Tibial nerve (tissue), 4 donors: ENCODE measurements around the gene HOXB4. TPM values are rescaled to one million over a fixed set of nuclear protein-coding genes. Genes with fewer than 3 reads are reported as not detected.
A peak's percentile ranks its signal among the peaks of the same experiment; 100 is the strongest.

Experiments used
- DNase-seq, 2 donors: peaks; one replicate each; pipeline ENCODE4 v3.0.0-alpha.2; 2019; ENCODE audit warnings: low spot score in 2 of 2
- H3K27ac ChIP-seq, 4 donors: fragments of 200-600 bp; sonication (generic) in 3 of 4; one replicate each; pipeline ENCODE4 v1.5.1; 2017 to 2019; ENCODE audit warnings: mild to moderate bottlenecking in 1 of 4
- H3K27me3 ChIP-seq, 2 donors: fragments of 200-600 bp; sonication (generic) in 1 of 2; one replicate each; pipeline versions ENCODE4 v1.5.1 to v1.6.0; 2017 to 2019
- H3K36me3 ChIP-seq, 3 donors: fragments of 200-600 bp; sonication (generic); one replicate each; pipeline ENCODE4 v1.5.1; 2018 to 2019
- H3K4me1 ChIP-seq, 4 donors: fragments of 200-600 bp; sonication (generic) in 3 of 4; one replicate each; pipeline ENCODE4 v1.5.1; 2017 to 2019
- H3K4me3 ChIP-seq, 4 donors: fragments of 200-600 bp; sonication (generic) in 3 of 4; one replicate each; pipeline ENCODE4 v1.5.1; 2017 to 2019; ENCODE audit warnings: mild to moderate bottlenecking in 1 of 4, moderate library complexity in 1 of 4
- H3K9me3 ChIP-seq, 4 donors: fragments of 200-600 bp; sonication (generic) in 3 of 4; one replicate each; pipeline ENCODE4 v1.5.1; 2017 to 2019
- EP300 ChIP-seq, 2 donors: sonication (generic); formaldehyde crosslinking; IDR thresholded peaks; one replicate each; pipeline ENCODE4 v1.6.1; 2017; ENCODE audit warnings: antibody characterized with exemption in 2 of 2, mild to moderate bottlenecking in 1 of 2
- POLR2A ChIP-seq, 2 donors: fragments of 450-650 bp; IDR thresholded peaks; one replicate each; pipeline ENCODE4 v1.6.1; 2017; ENCODE audit warnings: antibody characterized with exemption in 2 of 2, mild to moderate bottlenecking in 2 of 2, moderate library complexity in 2 of 2
- WGBS, 2 donors: methylation state at CpG; one replicate each; pipeline ENCODE4 v1.1.5; 2018; 5-methylcytosine and 5-hydroxymethylcytosine counted together
- total RNA-seq, 4 donors: library from RNA; depleted of rRNA; stranded (reverse); fragments of >200 nt; gene quantifications; one replicate each; pipeline ENCODE4 v1.1.0, GENCODE V29; 2016
- TF ChIP-seq, protein P1 (sequence below), 5 experiments: fragments of 200-600 bp in 3 of 5; fragments of 450-650 bp in 2 of 5; sonication (generic) in 3 of 5; IDR thresholded peaks; one replicate each; pipeline ENCODE4 v1.5.1; 2016 to 2019; ENCODE audit warnings: antibody characterized with exemption in 5 of 5, mild to moderate bottlenecking in 3 of 5, moderate library complexity in 2 of 5

Gene HOXB4
- total RNA-seq, 4 donors from 2014 or later = 1.2 to 3.5 (median 2.0) TPM

DNA sequence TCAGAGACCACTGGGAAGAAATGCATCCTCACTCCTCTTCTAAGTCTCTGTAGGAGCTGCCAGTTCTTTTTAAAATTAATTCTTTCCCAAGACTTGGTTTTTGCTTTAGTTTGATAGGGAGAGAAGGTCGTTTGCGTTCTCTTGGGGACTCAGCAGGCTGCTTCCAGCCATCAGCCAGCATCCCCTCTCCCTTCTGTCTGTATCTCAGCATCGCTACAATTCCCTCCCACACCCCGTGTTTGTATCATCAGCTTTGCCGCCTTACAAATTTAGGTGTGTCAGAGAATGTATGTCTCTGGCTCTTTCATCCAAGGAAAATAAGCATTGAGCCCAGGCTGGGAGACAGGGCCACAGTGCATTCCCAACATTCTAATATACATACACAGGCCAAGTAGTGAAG is 21.2 kb upstream of the HOXB4 start:
- DNase-seq = no peak
- Histone ChIP-seq H3K36me3 (no peaks in the 10 kb centered on the region), H3K4me1 (peaks cover 0 to 45% (median 15%) of the 10 kb centered on the region in 4 donors), H3K27ac (no peak overlapping the region), H3K4me3 (no peak overlapping the region), H3K27me3 (peaks cover 0 to 100% of the 10 kb centered on the region in 2 donors), H3K9me3 (peaks cover 0 to 13% (median 0%) of the 10 kb centered on the region in 4 donors)
- WGBS, 2 donors = 61 to 72% methylated on average over 5 of the region's 5 CpGs
- TF ChIP-seq POLR2A (IDR thresholded peaks at IDR 0.05) = no peak
- TF ChIP-seq, protein P1, sequence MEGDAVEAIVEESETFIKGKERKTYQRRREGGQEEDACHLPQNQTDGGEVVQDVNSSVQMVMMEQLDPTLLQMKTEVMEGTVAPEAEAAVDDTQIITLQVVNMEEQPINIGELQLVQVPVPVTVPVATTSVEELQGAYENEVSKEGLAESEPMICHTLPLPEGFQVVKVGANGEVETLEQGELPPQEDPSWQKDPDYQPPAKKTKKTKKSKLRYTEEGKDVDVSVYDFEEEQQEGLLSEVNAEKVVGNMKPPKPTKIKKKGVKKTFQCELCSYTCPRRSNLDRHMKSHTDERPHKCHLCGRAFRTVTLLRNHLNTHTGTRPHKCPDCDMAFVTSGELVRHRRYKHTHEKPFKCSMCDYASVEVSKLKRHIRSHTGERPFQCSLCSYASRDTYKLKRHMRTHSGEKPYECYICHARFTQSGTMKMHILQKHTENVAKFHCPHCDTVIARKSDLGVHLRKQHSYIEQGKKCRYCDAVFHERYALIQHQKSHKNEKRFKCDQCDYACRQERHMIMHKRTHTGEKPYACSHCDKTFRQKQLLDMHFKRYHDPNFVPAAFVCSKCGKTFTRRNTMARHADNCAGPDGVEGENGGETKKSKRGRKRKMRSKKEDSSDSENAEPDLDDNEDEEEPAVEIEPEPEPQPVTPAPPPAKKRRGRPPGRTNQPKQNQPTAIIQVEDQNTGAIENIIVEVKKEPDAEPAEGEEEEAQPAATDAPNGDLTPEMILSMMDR (IDR thresholded peaks at IDR 0.05) = no peak
- TF ChIP-seq EP300 (IDR thresholded peaks at IDR 0.05) = no peak

DNA sequence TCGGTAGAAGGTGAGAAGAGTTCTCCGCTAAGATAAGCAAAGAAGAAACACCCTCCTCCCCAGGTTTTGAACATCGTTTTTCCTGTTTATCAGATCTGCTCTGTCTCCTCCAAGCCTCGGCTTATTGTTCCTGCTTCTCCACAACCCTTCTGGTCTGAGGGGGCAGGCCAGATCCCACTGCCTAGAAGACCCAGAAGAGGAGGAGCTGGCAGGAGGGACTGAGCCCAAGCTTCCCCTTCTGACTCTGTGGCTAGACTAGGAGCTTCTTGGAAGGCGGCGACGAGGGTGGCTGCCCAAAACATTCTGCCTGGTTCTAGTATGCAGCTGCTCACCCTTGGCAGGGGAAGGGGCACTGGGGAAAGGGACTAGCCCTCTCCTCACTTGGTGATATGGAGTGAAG is 20.6 kb upstream of the HOXB4 start:
- Histone ChIP-seq H3K9me3 (peaks cover 0 to 10% (median 0%) of the 10 kb centered on the region in 4 donors), H3K4me1 (peaks cover 0 to 49% (median 17%) of the 10 kb centered on the region in 4 donors), H3K36me3 (no peaks in the 10 kb centered on the region), H3K27me3 (peaks cover 0 to 100% of the 10 kb centered on the region in 2 donors), H3K27ac (peak overlapping the region in 1 of 4 donors; percentile 71), H3K4me3 (no peak overlapping the region)
- TF ChIP-seq EP300 (IDR thresholded peaks at IDR 0.05) = no peak
- TF ChIP-seq POLR2A (IDR thresholded peaks at IDR 0.05) = no peak
- no peak for DNase-seq
- 35 to 56% methylated on average over 7 of the region's 7 CpGs for WGBS, 2 donors

DNA sequence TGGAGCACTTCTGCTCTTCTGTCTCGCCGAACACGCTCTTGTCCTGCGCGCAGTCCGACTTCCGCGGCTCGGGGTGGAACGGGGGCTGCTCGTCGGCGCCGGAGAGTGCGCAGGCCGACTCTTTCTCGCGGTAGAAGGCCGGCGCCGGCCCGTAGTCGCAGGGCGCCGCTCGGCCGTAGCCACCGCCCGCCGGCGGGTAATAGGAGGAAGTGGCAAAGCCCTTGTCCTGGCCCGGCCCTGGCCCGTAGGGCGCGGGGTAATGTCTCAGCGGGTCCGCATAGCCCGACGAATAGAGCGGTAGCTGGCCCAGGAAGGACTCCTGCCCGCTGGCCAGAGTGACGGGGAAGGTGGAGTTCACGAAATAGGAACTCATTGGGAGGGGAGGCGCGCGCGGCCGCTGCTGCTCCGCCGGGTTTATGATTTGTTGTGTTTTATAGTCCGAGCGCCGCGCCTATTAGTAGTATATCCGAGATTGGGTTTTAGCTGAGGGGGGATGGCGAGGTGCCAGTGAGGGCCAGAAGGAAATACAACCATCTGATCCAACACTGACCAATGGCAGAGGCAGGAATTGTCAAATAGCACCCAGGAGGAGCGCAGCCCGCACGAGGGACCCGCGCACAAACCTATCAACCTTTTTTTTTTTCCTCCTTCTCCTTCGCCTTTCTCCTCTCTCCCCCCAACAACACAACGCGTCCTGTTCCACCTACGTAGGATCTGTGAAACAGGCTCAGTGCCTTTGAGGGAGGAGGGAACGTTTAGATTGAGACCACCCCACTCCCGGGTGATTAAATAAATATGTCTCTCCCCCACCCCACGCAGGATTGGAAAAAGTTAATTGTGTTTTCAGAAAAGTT is 19.9 kb upstream of the HOXB4 start:
- Histone ChIP-seq H3K9me3 (peaks cover 0 to 3% (median 0%) of the 10 kb centered on the region in 4 donors), H3K4me1 (peaks cover 0 to 53% (median 19%) of the 10 kb centered on the region in 4 donors), H3K27ac (peak overlapping the region in 2 of 4 donors; percentile 71), H3K4me3 (peak overlapping the region; percentile 4 to 54 (median 30)), H3K27me3 (peaks cover 0 to 100% of the 10 kb centered on the region in 2 donors), H3K36me3 (no peaks in the 10 kb centered on the region)
- DNase-seq = no peak
- TF ChIP-seq EP300 (IDR thresholded peaks at IDR 0.05) (no peak), POLR2A (IDR thresholded peaks at IDR 0.05) (no peak)
- TF ChIP-seq, protein P1 (IDR thresholded peaks at IDR 0.05) = no peak
- 1% methylated on average over 62 to 65 of the region's 68 CpGs for WGBS, 2 donors

- Histone ChIP-seq H3K27me3 (peaks cover 0 to 100% of the 10 kb centered on the region in 2 donors), H3K4me1 (peaks cover 0 to 53% (median 19%) of the 10 kb centered on the region in 4 donors), H3K4me3 (peak overlapping the region; percentile 4 to 54 (median 30)), H3K9me3 (no peaks in the 10 kb centered on the region), H3K36me3 (no peaks in the 10 kb centered on the region), H3K27ac (peak overlapping the region in 2 of 4 donors; percentile 71)
- no peak for TF ChIP-seq POLR2A (IDR thresholded peaks at IDR 0.05)
- TF ChIP-seq, protein P1 (IDR thresholded peaks at IDR 0.05) = no peak
- TF ChIP-seq EP300 (IDR thresholded peaks at IDR 0.05) = no peak
- no peak for DNase-seq
- WGBS, 2 donors = 6 to 8% methylated on average over 16 of the region's 16 CpGs
Observed at GRCh38 chr17:48597528-48597777, 19.3 kb upstream of the HOXB4 start.

DNA sequence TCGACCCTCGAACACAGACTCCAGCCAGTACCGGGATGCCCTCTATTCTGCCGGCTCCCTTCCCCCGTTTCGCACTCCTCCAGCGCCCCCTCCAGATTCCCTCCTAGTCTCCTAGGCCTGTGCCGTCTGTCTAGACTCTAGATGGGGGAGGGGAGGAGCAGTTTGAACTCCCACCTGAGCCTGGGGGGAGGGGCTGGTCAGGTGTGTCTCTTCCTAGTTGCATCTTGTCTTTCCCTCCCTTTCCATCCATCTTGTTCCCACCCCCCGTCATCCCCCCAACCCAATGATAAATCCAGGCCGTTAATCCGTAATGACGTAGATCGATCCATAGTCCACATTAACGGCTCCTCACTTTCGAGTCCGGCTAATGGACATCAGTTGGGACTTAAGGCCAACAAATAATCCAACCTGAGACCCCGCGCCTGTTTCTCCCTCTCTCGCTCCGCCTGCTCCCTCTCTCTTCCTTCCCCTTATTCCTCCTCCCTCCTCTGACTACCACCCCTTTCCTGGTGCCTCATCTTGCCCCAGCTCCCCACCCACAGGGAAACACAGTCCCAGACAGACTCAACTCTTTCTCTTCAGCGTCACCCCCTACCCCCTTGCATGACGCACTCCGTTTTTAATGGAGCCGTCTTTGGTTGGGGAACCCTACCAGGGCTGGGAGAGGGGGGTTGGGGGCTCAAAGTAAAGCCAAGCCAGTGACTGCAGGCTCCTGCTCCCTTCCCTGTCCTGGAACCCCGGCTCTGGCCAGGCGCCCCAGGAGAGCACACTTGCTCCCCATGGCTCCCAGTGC is 18.8 kb upstream of the HOXB4 start:
- no peak for DNase-seq
- Histone ChIP-seq H3K9me3 (no peaks in the 10 kb centered on the region), H3K27ac (peak overlapping the region in 2 of 4 donors; percentile 71), H3K4me3 (peak overlapping the region; percentile 4 to 54 (median 30)), H3K4me1 (peaks cover 0 to 53% (median 16%) of the 10 kb centered on the region in 4 donors), H3K27me3 (peaks cover 0 to 100% of the 10 kb centered on the region in 2 donors), H3K36me3 (no peaks in the 10 kb centered on the region)
- WGBS, 2 donors = 33 to 37% methylated on average over 26 of the region's 26 CpGs
- TF ChIP-seq, protein P1 (IDR thresholded peaks at IDR 0.05) = no peak
- no peak for TF ChIP-seq EP300 (IDR thresholded peaks at IDR 0.05)
- TF ChIP-seq POLR2A (IDR thresholded peaks at IDR 0.05) = no peak
